ENCODE results near the gene TTC38. TPM values are rescaled to one million over a fixed set of nuclear protein-coding genes. Genes with fewer than 3 reads are reported as not detected.

Gene TTC38
- total RNA-seq, 1 experiment from 2014 or later, result 31.5 TPM

DNA sequence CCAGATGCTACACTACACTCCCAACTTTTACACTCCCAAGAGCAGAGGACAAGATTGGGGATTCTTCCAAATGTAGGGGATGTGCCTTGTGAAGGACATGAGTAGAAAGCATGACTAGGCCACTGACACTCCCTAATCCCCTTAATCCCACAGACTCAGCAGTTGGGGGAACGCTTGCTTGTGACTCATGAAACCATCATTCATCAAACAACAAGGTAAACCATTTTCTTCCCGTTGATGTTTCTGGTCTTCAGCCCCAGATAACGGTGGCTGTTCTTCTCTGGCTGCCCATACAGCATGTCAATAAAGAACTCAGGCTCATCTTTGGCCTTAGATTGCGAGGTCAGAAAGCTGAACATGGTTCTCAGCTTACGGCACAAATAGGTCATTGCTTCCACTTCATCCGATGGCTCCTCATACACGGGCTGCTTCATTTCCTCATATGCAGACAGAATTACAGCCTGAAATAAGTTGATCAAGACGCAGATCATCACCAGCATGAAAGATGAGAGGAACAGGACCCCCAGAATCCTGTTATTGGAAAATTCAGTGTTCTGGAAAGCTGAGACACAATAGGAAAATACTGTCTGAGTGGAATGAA is 11.3 kb upstream of the TTC38 start:
- H2AK5ac ChIP-seq (ENCODE audit: insufficient read length, low read length), result no peak overlapping the region
- H3K4me1 ChIP-seq (ENCODE audit: insufficient read depth, low read length), result no peaks in the 10 kb centered on the region
- peaks cover 6% of the 10 kb centered on the region; the same call in 1 of the 2 replicates for H3K27me3 ChIP-seq (ENCODE audit: insufficient read depth, low read length)
- Mint-ChIP-seq H3K9me3 (peaks cover under 1 to 51% of the 10 kb centered on the region in 2 experiments), H3K4me1 (peaks cover 3 to 4% of the 10 kb centered on the region in 2 experiments), H3K27ac (no peak overlapping the region), H3K36me3 (ENCODE audit: insufficient read depth in 1 of 3, low read depth in 3 of 3) (peaks cover 0 to 13% (median 9%) of the 10 kb centered on the region in 3 experiments; a peak in 6 of 7 replicates), H3K27me3 (ENCODE audit: low read depth) (peaks cover 55% of the 10 kb centered on the region), H3K4me3 (no peak overlapping the region)
- no peak overlapping the region for H4K5ac ChIP-seq (ENCODE audit: insufficient read length, low read depth, low read length)
- TF ChIP-seq, protein P1, sequence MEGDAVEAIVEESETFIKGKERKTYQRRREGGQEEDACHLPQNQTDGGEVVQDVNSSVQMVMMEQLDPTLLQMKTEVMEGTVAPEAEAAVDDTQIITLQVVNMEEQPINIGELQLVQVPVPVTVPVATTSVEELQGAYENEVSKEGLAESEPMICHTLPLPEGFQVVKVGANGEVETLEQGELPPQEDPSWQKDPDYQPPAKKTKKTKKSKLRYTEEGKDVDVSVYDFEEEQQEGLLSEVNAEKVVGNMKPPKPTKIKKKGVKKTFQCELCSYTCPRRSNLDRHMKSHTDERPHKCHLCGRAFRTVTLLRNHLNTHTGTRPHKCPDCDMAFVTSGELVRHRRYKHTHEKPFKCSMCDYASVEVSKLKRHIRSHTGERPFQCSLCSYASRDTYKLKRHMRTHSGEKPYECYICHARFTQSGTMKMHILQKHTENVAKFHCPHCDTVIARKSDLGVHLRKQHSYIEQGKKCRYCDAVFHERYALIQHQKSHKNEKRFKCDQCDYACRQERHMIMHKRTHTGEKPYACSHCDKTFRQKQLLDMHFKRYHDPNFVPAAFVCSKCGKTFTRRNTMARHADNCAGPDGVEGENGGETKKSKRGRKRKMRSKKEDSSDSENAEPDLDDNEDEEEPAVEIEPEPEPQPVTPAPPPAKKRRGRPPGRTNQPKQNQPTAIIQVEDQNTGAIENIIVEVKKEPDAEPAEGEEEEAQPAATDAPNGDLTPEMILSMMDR (conservative IDR thresholded peaks at IDR 0.05), result no peak
- H3K14ac ChIP-seq (ENCODE audit: insufficient read depth, low read length), result no peak overlapping the region
- H3K23me2 ChIP-seq (ENCODE audit: insufficient read length, low read depth, low read length, poor library complexity, severe bottlenecking), result no peaks in the 10 kb centered on the region
- no peak overlapping the region for H3K18ac ChIP-seq (ENCODE audit: insufficient read length, low read depth, low read length)
- H3T11ph ChIP-seq (ENCODE audit: low read length), result no peak overlapping the region
- no peak overlapping the region for H3K9ac ChIP-seq (ENCODE audit: extremely low read depth, insufficient read length, low read length)
- no peak overlapping the region for H3K23ac ChIP-seq (ENCODE audit: insufficient read length, low read depth, low read length)
- H2BK120ac ChIP-seq (ENCODE audit: low read depth, low read length, poor library complexity, severe bottlenecking), result no peak overlapping the region
- no peak overlapping the region for H4K91ac ChIP-seq (ENCODE audit: insufficient read length, low read depth, low read length)
- no peak overlapping the region for H3K4me2 ChIP-seq (ENCODE audit: insufficient read depth, insufficient read length, low read length)
- H3K79me2 ChIP-seq (ENCODE audit: insufficient read depth, low read length), result no peaks in the 10 kb centered on the region
- H2AFZ ChIP-seq (ENCODE audit: low read length), result no peak overlapping the region
- no CpG with 5 or more reads among the region's 8 CpGs for WGBS (ENCODE audit: extremely low coverage, insufficient read length, low lambda C conversion rate)
- no peak overlapping the region for H2BK15ac ChIP-seq (ENCODE audit: low read depth, low read length)
- no peak overlapping the region for H2BK20ac ChIP-seq (ENCODE audit: low read depth, low read length, poor library complexity, severe bottlenecking)
- no peak for DNase-seq
- H4K20me1 ChIP-seq (ENCODE audit: control insufficient read depth, insufficient read depth, insufficient read length), result no peaks in the 10 kb centered on the region
- H3K27ac ChIP-seq (ENCODE audit: insufficient read length, low read depth, low read length), result no peak overlapping the region
- H2BK5ac ChIP-seq (ENCODE audit: insufficient read length, low read length), result no peak overlapping the region
- H2BK12ac ChIP-seq (ENCODE audit: insufficient read length, low read depth, low read length), result no peak overlapping the region
- H3K56ac ChIP-seq (ENCODE audit: insufficient read length, low read depth, low read length), result no peak overlapping the region
- no peak overlapping the region for H4K8ac ChIP-seq (replicated peaks; ENCODE audit: insufficient read length, low read depth, low read length)
- H3K9me3 ChIP-seq (ENCODE audit: control insufficient read depth, low read depth, low read length), result no peaks in the 10 kb centered on the region
- H3K79me1 ChIP-seq (ENCODE audit: insufficient read depth, low read depth, low read length, poor library complexity, severe bottlenecking), result no peaks in the 10 kb centered on the region
- H3K4ac ChIP-seq (ENCODE audit: low read depth, low read length), result no peak overlapping the region

Measured in H9 (cell line).